ENCODE data around the gene LRP1B.

Gene LRP1B

DNA sequence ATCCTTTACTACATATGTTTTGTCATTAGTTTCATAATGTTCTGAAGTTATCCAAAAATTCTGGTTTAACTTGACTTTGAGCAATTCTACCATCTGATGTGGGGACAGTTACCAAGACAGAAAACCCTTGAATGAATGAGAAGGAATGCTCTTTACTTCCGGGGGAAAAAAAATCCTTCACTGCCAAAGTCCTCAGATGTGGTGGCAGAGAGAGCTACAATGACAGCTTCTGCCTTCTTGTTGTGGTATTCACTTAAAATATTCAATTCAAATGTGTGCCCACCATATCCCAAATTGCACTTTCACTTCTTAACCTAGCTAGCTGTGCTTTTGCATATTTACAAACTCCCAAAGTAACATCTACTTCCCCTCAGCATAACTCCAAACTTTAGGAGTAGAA, 1818.9 kb downstream of the LRP1B start:
- TF ChIP-seq CSDC2 (CRISPR knock-in tag; IDR thresholded peaks at IDR 0.05) (no peak), ZNF565 (CRISPR knock-in tag; conservative IDR thresholded peaks at IDR 0.05; ENCODE audit: low read depth) (no peak), BACH2 (CRISPR knock-in tag; IDR thresholded peaks at IDR 0.05; ENCODE audit: borderline replicate concordance) (no peak), GLIS3 (CRISPR knock-in tag; IDR thresholded peaks at IDR 0.05) (no peak)
- ATAC-seq: no peak

- no peak for ATAC-seq
- no peak for TF ChIP-seq BACH2 (CRISPR knock-in tag; IDR thresholded peaks at IDR 0.05; ENCODE audit: borderline replicate concordance)
- TF ChIP-seq ISL1 (CRISPR knock-in tag; IDR thresholded peaks at IDR 0.05): peak; percentile 22; the same call in 1 of the 2 replicates
Measured at GRCh38 chr2:140308706-140309105, 1822.1 kb downstream of the LRP1B start.

GRCh38 chr2:140307532-140307931, 1823.3 kb downstream of the LRP1B start:
- TF ChIP-seq GLIS3 (CRISPR knock-in tag; IDR thresholded peaks at IDR 0.05) (no peak), BACH2 (CRISPR knock-in tag; IDR thresholded peaks at IDR 0.05; ENCODE audit: borderline replicate concordance) (no peak), TCF4 (CRISPR knock-in tag; IDR thresholded peaks at IDR 0.05; ENCODE audit: borderline replicate concordance) (no peak), ZNF8 (CRISPR knock-in tag; IDR thresholded peaks at IDR 0.05) (no peak), ESRRG (CRISPR knock-in tag; IDR thresholded peaks at IDR 0.05) (no peak), CSDC2 (CRISPR knock-in tag; IDR thresholded peaks at IDR 0.05) (no peak), ISL1 (CRISPR knock-in tag; IDR thresholded peaks at IDR 0.05) (no peak), SNAI2 (CRISPR knock-in tag; IDR thresholded peaks at IDR 0.05) (no peak)
- TF ChIP-seq, protein P1, sequence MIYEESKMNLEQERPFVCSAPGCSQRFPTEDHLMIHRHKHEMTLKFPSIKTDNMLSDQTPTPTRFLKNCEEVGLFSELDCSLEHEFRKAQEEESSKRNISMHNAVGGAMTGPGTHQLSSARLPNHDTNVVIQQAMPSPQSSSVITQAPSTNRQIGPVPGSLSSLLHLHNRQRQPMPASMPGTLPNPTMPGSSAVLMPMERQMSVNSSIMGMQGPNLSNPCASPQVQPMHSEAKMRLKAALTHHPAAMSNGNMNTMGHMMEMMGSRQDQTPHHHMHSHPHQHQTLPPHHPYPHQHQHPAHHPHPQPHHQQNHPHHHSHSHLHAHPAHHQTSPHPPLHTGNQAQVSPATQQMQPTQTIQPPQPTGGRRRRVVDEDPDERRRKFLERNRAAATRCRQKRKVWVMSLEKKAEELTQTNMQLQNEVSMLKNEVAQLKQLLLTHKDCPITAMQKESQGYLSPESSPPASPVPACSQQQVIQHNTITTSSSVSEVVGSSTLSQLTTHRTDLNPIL (CRISPR knock-in tag; IDR thresholded peaks at IDR 0.05; ENCODE audit: low read depth): no peak
- no peak for ATAC-seq

DNA sequence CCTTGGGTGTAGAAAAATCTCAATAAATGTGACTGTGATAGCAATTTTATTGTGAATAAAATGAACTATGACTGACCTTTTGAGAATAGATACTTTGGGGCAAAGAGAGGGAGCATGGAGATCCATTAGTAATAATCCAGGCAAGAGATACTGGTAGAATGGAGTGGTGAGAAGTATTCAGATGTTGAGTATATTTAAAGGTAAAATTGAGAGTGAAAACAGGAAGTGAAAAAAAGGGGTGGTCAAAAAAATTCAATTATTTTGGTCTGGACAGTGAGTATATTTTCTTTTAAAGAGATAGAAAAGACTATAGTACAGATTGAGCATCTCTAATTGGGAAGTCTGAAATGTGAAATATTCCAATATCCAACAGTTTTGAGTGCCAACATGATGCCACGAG, 1835.0 kb downstream of the LRP1B start:
- no peak for ATAC-seq
- TF ChIP-seq, protein P1 (CRISPR knock-in tag; IDR thresholded peaks at IDR 0.05; ENCODE audit: low read depth): no peak
- TF ChIP-seq CSRNP3 (CRISPR knock-in tag; IDR thresholded peaks at IDR 0.05): no peak

DNA sequence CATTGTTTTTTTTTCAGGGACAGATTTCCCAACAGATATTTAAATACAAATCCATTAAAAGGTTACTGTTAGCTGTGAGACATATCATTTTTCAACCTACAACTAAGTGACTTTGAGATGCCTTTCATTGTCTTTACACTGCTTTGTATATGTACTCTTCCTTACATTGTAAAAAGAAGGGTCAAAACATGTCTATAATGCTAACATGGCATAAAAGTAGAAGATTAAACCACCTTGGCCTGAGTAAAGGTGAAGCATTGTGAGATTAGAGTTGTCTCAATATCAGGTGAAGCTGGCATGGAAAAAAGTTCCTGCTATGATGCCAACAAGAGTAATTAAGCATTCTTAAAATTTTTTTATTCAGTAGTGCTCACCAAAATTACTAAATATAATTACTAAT, 1842.1 kb downstream of the LRP1B start:
- TF ChIP-seq RARB (CRISPR knock-in tag; IDR thresholded peaks at IDR 0.05) (no peak), CSRNP3 (CRISPR knock-in tag; IDR thresholded peaks at IDR 0.05) (no peak), ZFP30 (CRISPR knock-in tag; IDR thresholded peaks at IDR 0.05) (no peak), TCF4 (CRISPR knock-in tag; IDR thresholded peaks at IDR 0.05; ENCODE audit: borderline replicate concordance) (no peak), ZC3H10 (CRISPR knock-in tag; IDR thresholded peaks at IDR 0.05) (no peak)
- ATAC-seq: no peak

DNA sequence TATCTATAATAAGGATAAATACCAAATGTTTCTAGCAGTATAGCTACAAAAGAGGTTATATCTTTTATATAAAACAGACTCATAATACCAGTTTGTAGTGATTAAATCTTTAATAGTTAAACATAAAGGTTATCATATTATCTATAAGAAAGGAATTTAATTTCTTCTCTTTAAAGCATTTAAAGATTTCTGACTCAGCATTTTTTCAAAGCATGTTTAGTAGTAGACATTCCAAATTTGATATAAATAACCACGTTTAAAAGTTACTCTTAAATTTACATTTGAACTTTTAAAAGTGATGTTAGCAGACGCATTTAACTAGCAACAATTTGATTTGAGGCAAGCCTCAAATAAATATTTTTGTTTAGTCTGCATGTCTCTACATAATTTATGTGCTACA, 1842.6 kb downstream of the LRP1B start:
- ATAC-seq: no peak
- peak; percentile 33 for TF ChIP-seq ISL1 (CRISPR knock-in tag; IDR thresholded peaks at IDR 0.05)
- TF ChIP-seq, protein P2, sequence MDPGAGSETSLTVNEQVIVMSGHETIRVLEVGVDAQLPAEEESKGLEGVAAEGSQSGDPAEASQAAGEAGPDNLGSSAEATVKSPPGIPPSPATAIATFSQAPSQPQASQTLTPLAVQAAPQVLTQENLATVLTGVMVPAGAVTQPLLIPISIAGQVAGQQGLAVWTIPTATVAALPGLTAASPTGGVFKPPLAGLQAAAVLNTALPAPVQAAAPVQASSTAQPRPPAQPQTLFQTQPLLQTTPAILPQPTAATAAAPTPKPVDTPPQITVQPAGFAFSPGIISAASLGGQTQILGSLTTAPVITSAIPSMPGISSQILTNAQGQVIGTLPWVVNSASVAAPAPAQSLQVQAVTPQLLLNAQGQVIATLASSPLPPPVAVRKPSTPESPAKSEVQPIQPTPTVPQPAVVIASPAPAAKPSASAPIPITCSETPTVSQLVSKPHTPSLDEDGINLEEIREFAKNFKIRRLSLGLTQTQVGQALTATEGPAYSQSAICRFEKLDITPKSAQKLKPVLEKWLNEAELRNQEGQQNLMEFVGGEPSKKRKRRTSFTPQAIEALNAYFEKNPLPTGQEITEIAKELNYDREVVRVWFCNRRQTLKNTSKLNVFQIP (CRISPR knock-in tag; IDR thresholded peaks at IDR 0.05; ENCODE audit: borderline replicate concordance, low read depth): no peak

DNA sequence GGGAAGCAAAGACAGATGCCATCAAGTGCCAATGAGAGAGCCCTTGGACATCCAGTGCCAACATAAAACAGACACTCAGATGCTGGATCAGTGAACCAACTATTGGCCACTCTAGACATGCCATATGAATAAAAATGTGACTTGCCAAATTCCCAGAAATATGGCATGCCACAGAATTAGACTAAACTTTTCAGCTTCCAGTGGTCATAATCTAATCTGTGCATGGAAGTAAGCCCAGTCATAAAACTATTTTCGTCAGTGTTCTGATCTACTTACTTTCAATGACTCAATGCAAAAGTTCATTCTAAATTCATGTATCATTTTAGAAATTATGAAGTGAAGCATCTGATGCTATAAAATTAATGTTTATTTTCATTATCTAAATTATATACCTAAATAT, 1844.4 kb downstream of the LRP1B start:
- peak; percentile 36; the same call in 1 of the 3 replicates for ATAC-seq
- TF ChIP-seq ISL1 (CRISPR knock-in tag; IDR thresholded peaks at IDR 0.05) (peak; percentile 77), PATZ1 (CRISPR knock-in tag; IDR thresholded peaks at IDR 0.05; ENCODE audit: borderline replicate concordance) (peak; percentile 44; the same call in 1 of the 2 replicates), ZFP3 (CRISPR knock-in tag; IDR thresholded peaks at IDR 0.05) (peak; percentile 28; the same call in 1 of the 2 replicates), ZNF70 (CRISPR knock-in tag; IDR thresholded peaks at IDR 0.05) (no peak), ZC3H10 (CRISPR knock-in tag; IDR thresholded peaks at IDR 0.05) (no peak), ZNF565 (CRISPR knock-in tag; conservative IDR thresholded peaks at IDR 0.05; ENCODE audit: low read depth) (no peak), ZNF8 (CRISPR knock-in tag; IDR thresholded peaks at IDR 0.05) (no peak)
- TF ChIP-seq, protein P2 (CRISPR knock-in tag; IDR thresholded peaks at IDR 0.05; ENCODE audit: borderline replicate concordance, low read depth): no peak

All from SK-N-SH treated with all-trans-retinoic acid at 6 μM for 48 hours (cell line).